NB4 (cell line): ENCODE data around the gene WNT7B.

Source experiments
- CTCF ChIP-seq: IDR thresholded peaks from one replicate; pipeline ENCODE4 v1.5.1; 2012; ENCODE audit warnings: low read depth, low read length
- MAX ChIP-seq: IDR thresholded peaks from 2 replicates; pipeline ENCODE4 v1.6.1; 2011; ENCODE audit warnings: low read depth, low read length
- MYC ChIP-seq: IDR thresholded peaks from 2 replicates; pipeline ENCODE4 v1.6.1; 2011; ENCODE audit warnings: low read depth, low read length
- POLR2A ChIP-seq: IDR thresholded peaks from 2 replicates; pipeline ENCODE4 v1.6.1; 2011; ENCODE audit warnings: mild to moderate bottlenecking; ENCODE audit not compliant: insufficient read length; ENCODE audit errors: extremely low read depth

GRCh38 chr22:45977551-45978274, 751 bp upstream of the WNT7B start:
- TF ChIP-seq CTCF (no peak), POLR2A (no peak), MYC (no peak), MAX (no peak)
